IPS DF 6.9 (cell line): ENCODE results near the gene NFATC2.

Experiments used
- DNase-seq: peaks from one replicate; pipeline ENCODE4 v3.0.0-alpha.2; 2013; ENCODE audit warnings: low read depth, low spot score
- H3K27ac ChIP-seq: one replicate; pipeline ENCODE4 v1.5.1; 2013; ENCODE audit warnings: low read length, control low read depth
- H3K27me3 ChIP-seq: 2 replicates; pipeline ENCODE4 v1.6.1; 2013; ENCODE audit warnings: mild to moderate bottlenecking, low read length; ENCODE audit not compliant: control insufficient read depth, insufficient read depth
- H3K36me3 ChIP-seq: 2 replicates; pipeline ENCODE4 v1.6.1; 2013; ENCODE audit warnings: low read length; ENCODE audit not compliant: control insufficient read depth, insufficient read depth
- H3K4me1 ChIP-seq: 2 replicates; pipeline ENCODE4 v1.6.1; 2013; ENCODE audit warnings: low read length; ENCODE audit not compliant: control insufficient read depth, insufficient read depth
- H3K4me3 ChIP-seq: 2 replicates; pipeline ENCODE4 v1.5.1; 2013; ENCODE audit warnings: mild to moderate bottlenecking, low read length
- H3K9me3 ChIP-seq: 2 replicates; pipeline ENCODE4 v1.6.1; 2013; ENCODE audit warnings: low read length, inconsistent platforms; ENCODE audit not compliant: control insufficient read depth, insufficient read depth
- WGBS: extraction: QIAGEN DNeasy Blood & Tissue Kit; methylation state at CpG from one replicate; pipeline ENCODE4 v1.1.7; 2013; ENCODE audit warnings: mixed read lengths, missing lambda C conversion rate; ENCODE audit not compliant: insufficient read length, insufficient coverage; 5-methylcytosine and 5-hydroxymethylcytosine counted together

The NFATC2 gene

GRCh38 chr20:51394706-51395105 is 147.8 kb downstream of the NFATC2 start:
- no peaks in the 10 kb centered on the region for H3K36me3 ChIP-seq
- peaks cover 1% of the 10 kb centered on the region; the same call in 1 of the 2 replicates for H3K4me1 ChIP-seq
- DNase-seq: no peak
- H3K27me3 ChIP-seq: no peaks in the 10 kb centered on the region
- H3K9me3 ChIP-seq: no peaks in the 10 kb centered on the region
- H3K27ac ChIP-seq: no peak overlapping the region
- no CpG with 5 or more reads among the region's 6 CpGs for WGBS
- no peak overlapping the region for H3K4me3 ChIP-seq

- Histone ChIP-seq H3K4me1 (peaks cover 1% of the 10 kb centered on the region; the same call in 1 of the 2 replicates), H3K9me3 (no peaks in the 10 kb centered on the region), H3K27ac (no peak overlapping the region), H3K27me3 (no peaks in the 10 kb centered on the region), H3K36me3 (no peaks in the 10 kb centered on the region), H3K4me3 (no peak overlapping the region)
- WGBS: no CpG with 5 or more reads among the region's 6 CpGs
- DNase-seq: no peak
These were observed 148.9 kb downstream of the NFATC2 start for GRCh38 chr20:51393571-51393970.

GRCh38 chr20:51392614-51393186 is 149.8 kb downstream of the NFATC2 start:
- WGBS: no CpG with 5 or more reads among the region's 7 CpGs
- DNase-seq: no peak
- Histone ChIP-seq H3K27me3 (no peaks in the 10 kb centered on the region), H3K4me1 (peaks cover 1% of the 10 kb centered on the region; the same call in 1 of the 2 replicates), H3K9me3 (no peaks in the 10 kb centered on the region), H3K27ac (no peak overlapping the region), H3K4me3 (no peak overlapping the region), H3K36me3 (no peaks in the 10 kb centered on the region)

GRCh38 chr20:51391926-51392325 is 150.6 kb downstream of the NFATC2 start:
- Histone ChIP-seq H3K36me3 (no peaks in the 10 kb centered on the region), H3K4me3 (no peak overlapping the region), H3K27ac (no peak overlapping the region), H3K9me3 (no peaks in the 10 kb centered on the region), H3K4me1 (0 out of 2 replicates have a peak, but pooled peaks cover 1% of the 10 kb centered on the region), H3K27me3 (no peaks in the 10 kb centered on the region)
- DNase-seq: no peak
- WGBS: no CpG with 5 or more reads among the region's 1 CpG

- Histone ChIP-seq H3K9me3 (no peaks in the 10 kb centered on the region), H3K4me1 (peaks cover 4% of the 10 kb centered on the region; the same call in 1 of the 2 replicates), H3K4me3 (no peak overlapping the region), H3K27ac (no peak overlapping the region), H3K36me3 (no peaks in the 10 kb centered on the region), H3K27me3 (no peaks in the 10 kb centered on the region)
- DNase-seq: no peak
- no CpG with 5 or more reads among the region's 11 CpGs for WGBS
These were observed 152.8 kb downstream of the NFATC2 start for GRCh38 chr20:51389543-51390264.

GRCh38 chr20:51388756-51389542 is 153.6 kb downstream of the NFATC2 start:
- H3K9me3 ChIP-seq: no peaks in the 10 kb centered on the region
- H3K4me1 ChIP-seq: peaks cover 4% of the 10 kb centered on the region; the same call in 1 of the 2 replicates
- WGBS: no CpG with 5 or more reads among the region's 7 CpGs

GRCh38 chr20:51388227-51388626 is 154.3 kb downstream of the NFATC2 start:
- H3K36me3 ChIP-seq: no peaks in the 10 kb centered on the region
- no peak overlapping the region for H3K4me3 ChIP-seq
- H3K27me3 ChIP-seq: no peaks in the 10 kb centered on the region
- no peaks in the 10 kb centered on the region for H3K9me3 ChIP-seq
- no peak for DNase-seq
- peaks cover 3% of the 10 kb centered on the region; the same call in 1 of the 2 replicates for H3K4me1 ChIP-seq
- no peak overlapping the region for H3K27ac ChIP-seq

More at GRCh38 chr20:51388756-51389542, 153.6 kb downstream of the NFATC2 start:
- Histone ChIP-seq H3K4me3 (no peak overlapping the region), H3K27ac (no peak overlapping the region), H3K36me3 (no peaks in the 10 kb centered on the region), H3K27me3 (no peaks in the 10 kb centered on the region)
- DNase-seq: no peak

- WGBS: no CpG with 5 or more reads among the region's 9 CpGs
- DNase-seq: peak; percentile 78
- Histone ChIP-seq H3K27ac (no peak overlapping the region), H3K36me3 (no peaks in the 10 kb centered on the region), H3K9me3 (no peaks in the 10 kb centered on the region), H3K4me3 (no peak overlapping the region), H3K4me1 (peaks cover 3% of the 10 kb centered on the region; the same call in 1 of the 2 replicates), H3K27me3 (no peaks in the 10 kb centered on the region)
These were observed 155.2 kb downstream of the NFATC2 start for GRCh38 chr20:51387125-51387875.

- Histone ChIP-seq H3K4me1 (peaks cover 3% of the 10 kb centered on the region; the same call in 1 of the 2 replicates), H3K27ac (no peak overlapping the region), H3K36me3 (no peaks in the 10 kb centered on the region), H3K4me3 (no peak overlapping the region), H3K9me3 (no peaks in the 10 kb centered on the region), H3K27me3 (no peaks in the 10 kb centered on the region)
- no peak for DNase-seq
- no CpG with 5 or more reads among the region's 4 CpGs for WGBS
These were observed 155.9 kb downstream of the NFATC2 start for GRCh38 chr20:51386586-51386985.
